ENCODE measurements around the gene DLGAP1. TPM values are rescaled to one million over a fixed set of nuclear protein-coding genes. Genes with fewer than 3 reads are reported as not detected.

The DLGAP1 gene
- total and polyA plus RNA-seq, 4 donors: 0.06 to 1.2 (median 0.17) TPM; not detected in 1

- Histone ChIP-seq H3K4me3 (ENCODE audit: low read depth in 1 of 3, low read length in 3 of 3) (no peak overlapping the region), H3K9me3 (ENCODE audit: control insufficient read depth in 4 of 4, low read length in 3 of 4) (no peaks in the 10 kb centered on the region), H3K9ac (ENCODE audit: low read depth in 1 of 2, low read length in 2 of 2) (no peak overlapping the region), H3K4me1 (ENCODE audit: control insufficient read depth in 4 of 4, insufficient read depth in 4 of 4, low read length in 3 of 4) (peaks cover 0 to 2% (median 0%) of the 10 kb centered on the region in 4 donors), H3K36me3 (ENCODE audit: control insufficient read depth in 4 of 4, insufficient read depth in 3 of 4, low read depth in 1 of 4, low read length in 3 of 4) (no peaks in the 10 kb centered on the region), H3K27me3 (ENCODE audit: control insufficient read depth in 4 of 4, insufficient read depth in 4 of 4, low read length in 3 of 4) (no peaks in the 10 kb centered on the region), H3K27ac (ENCODE audit: low read depth in 1 of 2, low read length in 2 of 2) (no peak overlapping the region)
- WGBS: 41% methylated on average over 2 of the region's 2 CpGs
- DNase-seq (ENCODE audit: low spot score): no peak
- TF ChIP-seq NR2F2 (IDR thresholded peaks at IDR 0.05) (no peak), FOXA1 (IDR thresholded peaks at IDR 0.05) (no peak), YY1 (IDR thresholded peaks at IDR 0.05) (no peak), FOXA2 (IDR thresholded peaks at IDR 0.05) (no peak), SP1 (IDR thresholded peaks at IDR 0.05) (no peak), HNF4A (conservative IDR thresholded peaks at IDR 0.05) (no peak), REST (IDR thresholded peaks at IDR 0.05) (no peak)
Measured at GRCh38 chr18:3466872-3467271, 988.2 kb downstream of the DLGAP1 start.

GRCh38 chr18:3466045-3466444 is 989.1 kb downstream of the DLGAP1 start:
- TF ChIP-seq YY1 (IDR thresholded peaks at IDR 0.05) (no peak), JUND (IDR thresholded peaks at IDR 0.05) (no peak), ZBTB33 (IDR thresholded peaks at IDR 0.05) (no peak), MAX (IDR thresholded peaks at IDR 0.05) (no peak), RXRA (IDR thresholded peaks at IDR 0.05) (no peak)
- H3K9me3 ChIP-seq (ENCODE audit: control insufficient read depth in 4 of 4, low read length in 3 of 4): no peaks in the 10 kb centered on the region
- H3K27ac ChIP-seq (ENCODE audit: low read depth in 1 of 2, low read length in 2 of 2): no peak overlapping the region
- no peaks in the 10 kb centered on the region for H3K27me3 ChIP-seq (ENCODE audit: control insufficient read depth in 4 of 4, insufficient read depth in 4 of 4, low read length in 3 of 4)
- no peak overlapping the region for H3K9ac ChIP-seq (ENCODE audit: low read depth in 1 of 2, low read length in 2 of 2)
- H3K4me1 ChIP-seq (ENCODE audit: control insufficient read depth in 4 of 4, insufficient read depth in 4 of 4, low read length in 3 of 4): no peaks in the 10 kb centered on the region
- 83% methylated on average over 5 of the region's 5 CpGs for WGBS
- no peak overlapping the region for H3K4me3 ChIP-seq (ENCODE audit: low read depth in 1 of 3, low read length in 3 of 3)
- H3K36me3 ChIP-seq (ENCODE audit: control insufficient read depth in 4 of 4, insufficient read depth in 3 of 4, low read depth in 1 of 4, low read length in 3 of 4): no peaks in the 10 kb centered on the region
- DNase-seq (ENCODE audit: low spot score): no peak

GRCh38 chr18:3463051-3463450 is 992.1 kb downstream of the DLGAP1 start:
- WGBS: 79% methylated on average over 2 of the region's 2 CpGs
- no peaks in the 10 kb centered on the region for H3K27me3 ChIP-seq (ENCODE audit: control insufficient read depth in 4 of 4, insufficient read depth in 4 of 4, low read length in 3 of 4)
- no peak for TF ChIP-seq YY1 (IDR thresholded peaks at IDR 0.05)
- TF ChIP-seq JUND (IDR thresholded peaks at IDR 0.05): no peak
- no peak for TF ChIP-seq MAX (IDR thresholded peaks at IDR 0.05)
- TF ChIP-seq FOXA1 (IDR thresholded peaks at IDR 0.05): no peak
- TF ChIP-seq NR2F2 (IDR thresholded peaks at IDR 0.05): no peak
- no peak for TF ChIP-seq TAF1 (conservative IDR thresholded peaks at IDR 0.05)
- no peak for TF ChIP-seq SP1 (IDR thresholded peaks at IDR 0.05)
- no peak for TF ChIP-seq ATF3 (IDR thresholded peaks at IDR 0.05)
- TF ChIP-seq EGR1 (IDR thresholded peaks at IDR 0.05; ENCODE audit: low read depth in 2 of 2): no peak
- no peak for TF ChIP-seq FOXA2 (IDR thresholded peaks at IDR 0.05)
- TF ChIP-seq HNF4A (conservative IDR thresholded peaks at IDR 0.05): no peak
- DNase-seq (ENCODE audit: low spot score): no peak
- peaks cover 0 to 3% (median 1%) of the 10 kb centered on the region in 4 donors for H3K36me3 ChIP-seq (ENCODE audit: control insufficient read depth in 4 of 4, insufficient read depth in 3 of 4, low read depth in 1 of 4, low read length in 3 of 4)
- no peaks in the 10 kb centered on the region for H3K9me3 ChIP-seq (ENCODE audit: control insufficient read depth in 4 of 4, low read length in 3 of 4)
- no peak overlapping the region for H3K9ac ChIP-seq (ENCODE audit: low read depth in 1 of 2, low read length in 2 of 2)
- H3K27ac ChIP-seq (ENCODE audit: low read depth in 1 of 2, low read length in 2 of 2): no peak overlapping the region
- H3K4me1 ChIP-seq (ENCODE audit: control insufficient read depth in 4 of 4, insufficient read depth in 4 of 4, low read length in 3 of 4): peaks cover 8 to 15% (median 11%) of the 10 kb centered on the region in 4 donors
- H3K4me3 ChIP-seq (ENCODE audit: low read depth in 1 of 3, low read length in 3 of 3): no peak overlapping the region

Data from liver (tissue), 9 donors.